Measurements from ENCODE around the gene ELMOD3. TPM values are rescaled to one million over a fixed set of nuclear protein-coding genes. Genes with fewer than 3 reads are reported as not detected.

Gene ELMOD3
- total RNA-seq, 4 donors from 2014 or later: 23.4 to 34.5 (median 31.4) TPM

GRCh38 chr2:85393836-85394235, 39.3 kb downstream of the ELMOD3 start:
- TF ChIP-seq CTCF (IDR thresholded peaks at IDR 0.05) (no peak), POLR2A (IDR thresholded peaks at IDR 0.05) (no peak)
- peaks cover 43 to 58% of the 10 kb centered on the region in 2 donors for H3K4me1 ChIP-seq
- intact Hi-C loops (cut with DNase I): no loop called here
- WGBS, 2 donors: 86 to 96% methylated on average over 4 of the region's 4 CpGs
- no peak for DNase-seq
- H3K27ac ChIP-seq: peak overlapping the region; percentile 95 to 98 (median 96)
- H3K9me3 ChIP-seq: no peaks in the 10 kb centered on the region
- H3K27me3 ChIP-seq: no peaks in the 10 kb centered on the region
- H3K4me3 ChIP-seq (replicated peaks in 1 of 3): no peak overlapping the region
- peaks cover 5 to 11% of the 10 kb centered on the region in 2 donors for H3K36me3 ChIP-seq

- WGBS, 2 donors: 89 to 97% methylated on average over 3 of the region's 4 CpGs
- Histone ChIP-seq H3K4me1 (peaks cover 43 to 60% of the 10 kb centered on the region in 2 donors), H3K36me3 (peaks cover 5 to 10% of the 10 kb centered on the region in 2 donors), H3K4me3 (replicated peaks in 1 of 3) (no peak overlapping the region), H3K9me3 (no peaks in the 10 kb centered on the region), H3K27ac (peak overlapping the region; percentile 95 to 98 (median 96)), H3K27me3 (no peaks in the 10 kb centered on the region)
- no peak for TF ChIP-seq CTCF (IDR thresholded peaks at IDR 0.05)
- TF ChIP-seq POLR2A (IDR thresholded peaks at IDR 0.05): no peak
- intact Hi-C loops (cut with DNase I): no loop called here
- DNase-seq: peak; percentile 36 to 40
Measured at GRCh38 chr2:85394261-85394681, 39.7 kb downstream of the ELMOD3 start.

- Histone ChIP-seq H3K27ac (peak overlapping the region; percentile 95 to 98 (median 96)), H3K9me3 (no peaks in the 10 kb centered on the region), H3K27me3 (no peaks in the 10 kb centered on the region), H3K4me3 (replicated peaks in 1 of 3) (no peak overlapping the region), H3K4me1 (peaks cover 43 to 60% of the 10 kb centered on the region in 2 donors), H3K36me3 (peaks cover 5 to 10% of the 10 kb centered on the region in 2 donors)
- TF ChIP-seq POLR2A (IDR thresholded peaks at IDR 0.05) (no peak), CTCF (IDR thresholded peaks at IDR 0.05) (no peak)
- WGBS, 2 donors: 63 to 74% methylated on average over 6 of the region's 6 CpGs
- intact Hi-C loops (cut with DNase I): no loop called here
- DNase-seq: peak; percentile 41 to 48
Measured at GRCh38 chr2:85394976-85395375, 40.4 kb downstream of the ELMOD3 start.

GRCh38 chr2:85395912-85396475, 41.4 kb downstream of the ELMOD3 start:
- Histone ChIP-seq H3K4me1 (peaks cover 43 to 65% of the 10 kb centered on the region in 2 donors), H3K36me3 (peaks cover 0 to 10% of the 10 kb centered on the region in 2 donors), H3K4me3 (replicated peaks in 1 of 3) (no peak overlapping the region), H3K27me3 (no peaks in the 10 kb centered on the region), H3K27ac (peak overlapping the region; percentile 95 to 98 (median 96)), H3K9me3 (no peaks in the 10 kb centered on the region)
- no peak for DNase-seq
- TF ChIP-seq CTCF (IDR thresholded peaks at IDR 0.05) (no peak), POLR2A (IDR thresholded peaks at IDR 0.05) (no peak)
- intact Hi-C loops (cut with DNase I): no loop called here
- 86 to 90% methylated on average over 14 of the region's 14 CpGs for WGBS, 2 donors
